Osteoblast (primary cell): ENCODE results near the gene RPS27L. TPM values are rescaled to one million over a fixed set of nuclear protein-coding genes. Genes with fewer than 3 reads are reported as not detected.

Source experiments
- DNase-seq: peaks from one replicate; pipeline ENCODE4 v3.0.0; 2011; ENCODE audit warnings: low spot score, mixed read lengths; ENCODE audit not compliant: insufficient read length; ENCODE audit errors: missing footprints
- H2AFZ ChIP-seq: 2 replicates; pipeline ENCODE4 v1.6.0; 2011; ENCODE audit warnings: mild to moderate bottlenecking, low read length
- H3K27ac ChIP-seq: 2 replicates; pipeline ENCODE4 v1.5.1; 2011; ENCODE audit warnings: mild to moderate bottlenecking, low read depth, low read length, moderate library complexity
- H3K27me3 ChIP-seq: 2 replicates; pipeline ENCODE4 v1.6.0; 2012; ENCODE audit warnings: mild to moderate bottlenecking, control low read depth, inconsistent platforms, low read length, moderate library complexity; ENCODE audit not compliant: insufficient read depth
- H3K36me3 ChIP-seq: 2 replicates; pipeline ENCODE4 v1.5.1; 2011; ENCODE audit warnings: mild to moderate bottlenecking, low read length, control low read depth, moderate library complexity; ENCODE audit not compliant: insufficient read depth
- H3K4me1 ChIP-seq: 2 replicates; pipeline ENCODE4 v1.5.1; 2011; ENCODE audit warnings: mild to moderate bottlenecking, low read length, control low read depth, moderate library complexity; ENCODE audit not compliant: insufficient read depth
- H3K4me2 ChIP-seq: 2 replicates; pipeline ENCODE4 v1.6.0; 2011; ENCODE audit warnings: mild to moderate bottlenecking, low read length; ENCODE audit not compliant: insufficient read depth
- H3K4me3 ChIP-seq: fragments of 200-600 bp; sonication (generic); 3 replicates; pipeline ENCODE4 v1.5.1; 2012; ENCODE audit warnings: mild to moderate bottlenecking, low read length, inconsistent platforms; ENCODE audit not compliant: insufficient read depth
- H3K79me2 ChIP-seq: 2 replicates; pipeline ENCODE4 v1.6.0; 2012; ENCODE audit warnings: mild to moderate bottlenecking, low read length, control low read depth, inconsistent platforms; ENCODE audit not compliant: insufficient read depth
- H3K9me3 ChIP-seq: 2 replicates; pipeline ENCODE4 v1.5.1; 2011; ENCODE audit warnings: low read depth, low read length, control low read depth
- H4K20me1 ChIP-seq: 2 replicates; pipeline ENCODE4 v1.6.0; 2012; ENCODE audit warnings: mild to moderate bottlenecking, low read length, control low read depth; ENCODE audit not compliant: insufficient read depth
- total RNA-seq: library from RNA; depleted of rRNA; stranded (reverse); fragments of >200 nt; gene quantifications from 2 replicates; pipeline ENCODE4 v1.2.3, GENCODE V29; 2012
- TF ChIP-seq, protein P1 (sequence below): IDR thresholded peaks from 2 replicates; pipeline ENCODE4 v1.5.1; 2011; ENCODE audit warnings: mild to moderate bottlenecking, low read depth, low read length, moderate library complexity; ENCODE audit errors: extremely low read depth

RPS27L gene
- total RNA-seq, 1 donor, result 281 TPM

DNA sequence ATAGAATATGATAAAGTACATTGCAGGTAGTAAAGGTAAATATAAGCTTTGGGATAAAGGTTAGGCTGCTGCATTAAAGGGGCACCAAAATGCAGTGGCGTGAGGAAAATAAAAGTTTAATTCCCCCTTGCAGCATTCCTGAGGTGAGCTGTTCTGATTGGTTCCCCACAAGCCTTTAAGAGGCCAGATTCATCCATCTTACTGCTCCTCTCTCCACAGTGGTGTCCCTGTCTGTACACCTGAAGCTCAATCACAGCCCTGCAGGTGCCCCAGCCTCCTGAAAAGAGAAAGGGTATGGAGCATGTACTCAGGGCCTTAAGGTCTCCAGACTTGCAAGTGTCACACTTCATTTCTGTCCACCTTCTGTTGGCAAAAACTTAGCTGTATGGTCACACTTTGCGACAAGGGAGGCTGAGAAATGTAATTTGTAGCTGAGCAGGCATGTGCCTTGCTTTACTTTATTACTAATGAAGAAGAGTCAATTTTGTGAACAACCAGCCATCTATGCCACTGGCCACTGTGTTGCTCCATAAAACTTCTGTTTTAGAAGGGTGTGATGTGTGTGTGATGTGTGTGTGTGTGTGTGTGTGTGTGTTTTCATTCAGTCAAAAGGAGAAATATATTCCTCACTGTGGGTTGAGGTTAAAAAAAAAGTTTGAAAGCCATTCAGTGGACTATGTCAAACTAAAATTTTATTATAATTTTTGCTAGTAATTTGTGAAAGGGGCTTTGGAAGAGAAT is 22.9 kb downstream of the RPS27L start:
- Histone ChIP-seq H3K27ac (peak overlapping the region; percentile 94), H3K27me3 (no peaks in the 10 kb centered on the region), H2AFZ (peak overlapping the region; percentile 1), H3K4me2 (peak overlapping the region; percentile 35), H3K9me3 (no peaks in the 10 kb centered on the region), H4K20me1 (no peaks in the 10 kb centered on the region), H3K4me3 (no peak overlapping the region), H3K36me3 (peaks cover 49% of the 10 kb centered on the region), H3K4me1 (peaks cover 44% of the 10 kb centered on the region), H3K79me2 (peaks cover 54% of the 10 kb centered on the region)
- DNase-seq, result no peak
- TF ChIP-seq, protein P1, sequence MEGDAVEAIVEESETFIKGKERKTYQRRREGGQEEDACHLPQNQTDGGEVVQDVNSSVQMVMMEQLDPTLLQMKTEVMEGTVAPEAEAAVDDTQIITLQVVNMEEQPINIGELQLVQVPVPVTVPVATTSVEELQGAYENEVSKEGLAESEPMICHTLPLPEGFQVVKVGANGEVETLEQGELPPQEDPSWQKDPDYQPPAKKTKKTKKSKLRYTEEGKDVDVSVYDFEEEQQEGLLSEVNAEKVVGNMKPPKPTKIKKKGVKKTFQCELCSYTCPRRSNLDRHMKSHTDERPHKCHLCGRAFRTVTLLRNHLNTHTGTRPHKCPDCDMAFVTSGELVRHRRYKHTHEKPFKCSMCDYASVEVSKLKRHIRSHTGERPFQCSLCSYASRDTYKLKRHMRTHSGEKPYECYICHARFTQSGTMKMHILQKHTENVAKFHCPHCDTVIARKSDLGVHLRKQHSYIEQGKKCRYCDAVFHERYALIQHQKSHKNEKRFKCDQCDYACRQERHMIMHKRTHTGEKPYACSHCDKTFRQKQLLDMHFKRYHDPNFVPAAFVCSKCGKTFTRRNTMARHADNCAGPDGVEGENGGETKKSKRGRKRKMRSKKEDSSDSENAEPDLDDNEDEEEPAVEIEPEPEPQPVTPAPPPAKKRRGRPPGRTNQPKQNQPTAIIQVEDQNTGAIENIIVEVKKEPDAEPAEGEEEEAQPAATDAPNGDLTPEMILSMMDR, result no peak

DNA sequence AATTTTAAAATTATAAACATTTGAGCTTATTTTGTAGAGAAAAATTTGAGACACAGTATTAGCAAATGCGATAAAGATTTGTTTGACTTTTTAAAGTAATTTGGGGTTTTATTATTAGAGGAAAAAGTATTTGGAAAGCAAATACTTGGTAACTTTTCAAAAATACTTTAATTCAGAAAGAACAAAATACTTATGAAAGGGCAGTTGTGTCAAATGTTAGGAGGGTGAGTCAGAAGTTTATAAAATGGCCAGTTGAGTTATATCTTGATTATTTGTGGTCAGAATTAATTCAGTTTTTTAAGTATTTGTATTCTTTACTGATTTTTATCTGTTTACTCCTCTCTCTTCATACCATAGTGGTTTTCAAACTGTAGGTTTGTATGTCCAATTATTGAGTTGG is 23.5 kb downstream of the RPS27L start:
- Histone ChIP-seq H2AFZ (no peak overlapping the region), H3K27me3 (no peaks in the 10 kb centered on the region), H3K9me3 (no peaks in the 10 kb centered on the region), H3K4me3 (no peak overlapping the region), H3K79me2 (peaks cover 59% of the 10 kb centered on the region), H3K4me1 (peaks cover 44% of the 10 kb centered on the region), H3K36me3 (peaks cover 54% of the 10 kb centered on the region), H4K20me1 (no peaks in the 10 kb centered on the region), H3K4me2 (no peak overlapping the region), H3K27ac (peak overlapping the region; percentile 94)
- TF ChIP-seq, protein P1, result no peak
- no peak for DNase-seq

DNA sequence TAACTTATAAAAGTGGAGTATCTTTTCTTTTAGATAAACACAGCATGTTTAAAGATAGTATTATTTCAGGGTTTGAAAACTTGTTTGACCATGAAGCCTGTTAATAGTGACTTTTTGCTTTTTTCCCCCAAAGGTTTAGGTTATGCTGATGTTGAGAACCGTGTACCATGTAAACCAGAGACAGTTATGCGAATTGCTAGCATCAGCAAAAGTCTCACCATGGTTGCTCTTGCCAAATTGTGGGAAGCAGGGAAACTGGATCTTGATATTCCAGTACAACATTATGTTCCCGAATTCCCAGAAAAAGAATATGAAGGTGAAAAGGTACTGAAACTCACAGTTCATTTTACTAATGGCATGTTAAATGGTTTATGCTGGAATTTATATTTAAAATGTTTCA is 30.6 kb downstream of the RPS27L start:
- Histone ChIP-seq H3K9me3 (no peaks in the 10 kb centered on the region), H3K4me1 (peaks cover 4% of the 10 kb centered on the region), H3K36me3 (peaks cover 70% of the 10 kb centered on the region), H3K4me2 (no peak overlapping the region), H4K20me1 (no peaks in the 10 kb centered on the region), H3K27ac (no peak overlapping the region), H2AFZ (no peak overlapping the region), H3K4me3 (no peak overlapping the region), H3K79me2 (peaks cover 84% of the 10 kb centered on the region), H3K27me3 (no peaks in the 10 kb centered on the region)
- no peak for DNase-seq
- TF ChIP-seq, protein P1, result no peak

DNA sequence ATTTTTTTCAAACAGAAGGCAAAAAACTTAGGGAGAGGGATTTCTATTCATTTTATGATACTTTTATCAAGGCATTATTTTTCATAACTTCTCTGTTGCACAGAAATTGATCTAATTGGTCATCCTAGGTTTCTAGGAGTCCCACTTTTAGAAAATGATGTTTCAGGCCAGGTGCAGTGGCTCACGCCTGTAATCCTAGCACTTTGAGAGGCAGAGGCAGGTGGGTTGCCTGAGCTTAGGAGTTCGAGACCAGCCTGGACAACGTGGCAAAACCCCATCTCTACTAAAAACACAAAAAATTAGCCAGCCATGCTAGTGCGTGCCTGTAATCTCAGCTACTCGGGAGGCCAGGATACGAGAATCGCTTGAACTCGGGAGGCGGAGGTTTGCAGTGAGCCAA is 32.8 kb downstream of the RPS27L start:
- Histone ChIP-seq H3K27me3 (no peaks in the 10 kb centered on the region), H2AFZ (no peak overlapping the region), H3K4me3 (no peak overlapping the region), H3K79me2 (peaks cover 65% of the 10 kb centered on the region), H3K36me3 (peaks cover 48% of the 10 kb centered on the region), H3K9me3 (peaks cover 2% of the 10 kb centered on the region), H3K4me2 (no peak overlapping the region), H4K20me1 (no peaks in the 10 kb centered on the region), H3K4me1 (peaks cover 8% of the 10 kb centered on the region), H3K27ac (no peak overlapping the region)
- TF ChIP-seq, protein P1, result no peak
- no peak for DNase-seq
